NCI-H2029 treated with DMSO at 0.1 percent for 48 hours (cell line): ENCODE data around the gene GIT1.
"Not testable (repeated sequence)": the region's sequence is repeated elsewhere in the genome, so short reads cannot be mapped to it uniquely, and the experiment has no call there.

ENCODE experiments used
- DNase-seq: peaks from one replicate; lab custom pipeline; 2025; lab: John Stamatoyannopoulos, UW

GIT1 gene

DNA sequence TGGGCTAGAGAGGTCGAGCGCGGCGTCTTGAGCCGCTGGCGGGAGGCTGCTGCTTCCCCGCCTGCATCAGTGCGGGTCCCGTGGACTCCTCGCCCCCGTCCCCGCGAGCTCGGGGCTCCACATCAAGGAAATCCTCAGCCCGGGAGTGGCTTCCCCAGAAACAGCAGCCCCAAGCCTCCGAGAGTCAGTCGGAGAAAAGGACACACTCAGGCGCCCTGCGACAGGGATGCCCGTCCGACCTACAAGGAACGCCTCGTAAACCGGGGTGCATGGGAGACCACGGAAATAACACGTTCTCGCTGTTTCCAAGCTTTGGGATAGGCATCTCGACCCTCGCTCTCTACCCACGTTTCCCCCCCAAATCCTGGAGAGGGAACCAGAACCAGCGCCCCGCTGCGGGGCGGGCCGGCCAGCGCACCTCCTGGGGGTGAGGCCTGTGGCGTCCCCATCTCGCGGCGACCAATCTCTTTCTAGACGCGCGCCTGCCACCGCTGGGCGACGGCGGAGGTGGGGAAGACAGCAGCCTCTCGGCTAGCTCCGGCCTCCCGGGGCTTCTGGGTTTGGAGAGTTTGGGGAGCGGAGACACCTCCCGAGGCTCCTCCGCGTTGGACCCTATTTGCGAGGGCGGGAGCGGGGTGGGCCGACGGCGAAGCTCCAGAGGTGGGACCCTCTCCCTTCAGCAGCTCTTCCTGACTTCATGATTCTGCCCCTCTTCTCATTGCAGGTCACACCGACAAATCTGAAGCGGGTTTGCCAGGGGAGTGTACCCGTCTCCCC lies 21.7 kb downstream of the GIT1 start:
- DNase-seq = no peak

DNA sequence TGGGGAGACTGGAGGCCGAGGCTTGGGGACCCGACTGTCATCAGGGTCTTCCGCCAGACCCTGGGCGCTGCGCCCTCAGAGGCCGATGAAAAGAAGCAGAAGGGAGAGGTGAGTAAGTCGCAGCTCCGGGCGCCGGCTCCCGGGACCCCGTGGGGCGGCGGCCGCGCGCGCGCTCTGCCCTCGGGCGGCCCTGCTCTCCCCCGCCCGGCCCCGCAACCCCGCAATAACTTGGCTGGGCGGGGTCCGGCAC lies 22.2 kb downstream of the GIT1 start:
- no peak for DNase-seq

DNA sequence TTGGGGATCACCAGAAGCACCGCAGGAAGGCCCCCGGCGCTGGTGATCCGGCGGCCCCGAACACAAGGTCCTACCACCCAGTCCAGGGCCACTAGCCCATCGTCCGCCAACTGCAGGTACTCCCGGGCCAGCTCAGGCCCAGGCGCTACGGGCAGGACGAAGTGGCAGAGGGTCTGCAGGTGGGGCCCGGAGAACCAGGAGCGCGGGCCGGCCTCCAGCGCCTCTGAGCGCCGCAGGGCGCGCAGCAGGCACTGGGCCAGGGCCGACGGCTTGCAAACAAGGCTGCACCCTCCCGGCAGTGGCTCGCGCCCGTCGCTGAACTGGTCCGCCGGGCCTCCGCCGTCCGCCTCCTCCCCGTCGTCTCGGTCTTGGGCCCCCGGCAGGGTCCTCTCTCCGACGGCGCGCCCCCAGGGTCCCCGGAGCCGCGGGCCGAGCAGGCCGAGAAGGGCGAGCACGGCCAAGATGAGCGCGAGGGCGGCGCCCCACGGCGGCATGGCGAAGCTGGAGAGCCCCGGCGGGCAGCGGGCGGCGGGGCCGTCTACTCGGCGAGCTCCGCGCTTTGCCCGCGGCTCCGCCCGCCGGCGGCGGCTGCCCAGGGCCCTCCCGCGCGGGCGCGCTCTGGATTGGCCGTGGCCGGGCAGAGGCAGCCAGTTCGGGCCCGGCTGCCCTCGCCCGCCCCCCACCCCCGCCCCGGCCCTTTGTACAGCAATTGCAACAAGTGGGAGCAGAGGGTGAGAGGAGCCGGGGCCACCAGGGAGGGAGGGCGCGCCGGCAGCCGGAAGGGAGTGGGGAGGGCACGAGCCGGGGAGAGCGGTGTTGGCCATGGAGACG lies 22.8 kb downstream of the GIT1 start, which contains the start of gene ABHD15:
Gene ABHD15, minus strand, starts transcription at position 565 of the 831 bp plus-strand sequence. Its CDS starts 71 bp downstream, at position 494.
- no peak for DNase-seq

DNA sequence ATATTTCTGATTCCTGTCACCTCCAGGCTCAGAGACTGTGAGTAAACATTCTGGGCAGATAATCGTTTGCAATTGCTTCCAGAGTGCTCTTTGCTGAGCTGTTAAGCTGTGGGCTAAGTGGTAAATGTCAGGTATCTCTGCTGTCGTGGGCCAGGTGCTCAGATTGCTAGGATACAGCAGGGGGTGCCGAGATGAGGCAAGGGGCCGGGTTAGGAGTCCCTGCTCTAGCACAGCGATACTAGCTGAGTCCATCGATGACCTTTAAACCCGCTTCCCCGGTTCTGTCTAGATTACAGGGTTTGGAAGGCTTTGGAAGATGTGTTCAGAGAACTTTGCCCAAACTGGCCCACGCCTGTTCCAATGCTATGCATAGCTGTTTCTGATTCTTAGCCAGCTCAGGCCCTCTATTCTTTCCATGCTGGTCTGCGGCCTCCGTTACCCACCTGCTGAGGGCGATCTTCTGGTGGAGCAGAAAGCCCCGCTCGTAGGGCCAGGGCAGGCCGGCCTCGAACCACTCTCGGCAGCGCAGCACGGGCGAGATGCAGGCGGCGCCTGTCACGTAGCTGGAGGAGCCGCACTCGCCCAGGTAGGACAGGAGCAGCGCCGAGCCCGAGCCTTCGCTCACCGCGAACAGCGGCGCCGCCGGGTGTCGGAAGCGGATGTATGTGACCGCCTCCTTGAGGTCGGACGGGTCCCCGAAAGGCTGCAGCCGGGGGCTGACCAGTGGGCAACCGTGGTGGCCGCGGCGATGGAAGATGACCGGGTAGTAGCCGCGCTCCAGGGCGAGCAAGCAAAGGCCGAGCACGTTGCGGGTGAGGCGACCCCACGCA lies 23.6 kb downstream of the GIT1 start:
- DNase-seq = peak; percentile 54

DNA sequence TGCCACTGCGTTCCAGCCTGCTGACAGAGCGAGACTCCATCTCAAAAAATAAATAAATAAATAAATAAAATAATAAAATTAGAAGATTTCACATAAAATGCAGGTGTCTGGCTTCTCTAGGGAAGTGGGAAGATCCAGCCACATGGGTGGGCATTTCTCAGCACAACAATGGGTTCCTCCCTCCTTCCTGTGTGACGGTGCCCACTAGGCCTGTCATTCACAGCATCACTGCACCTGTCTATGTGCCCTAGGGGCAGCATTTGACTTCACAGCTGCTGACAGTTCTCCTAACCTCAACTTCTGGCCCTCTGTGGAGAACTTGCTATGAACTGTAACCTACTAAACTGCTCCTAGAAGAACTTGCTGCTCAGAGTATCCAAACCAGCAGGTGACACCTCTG lies 25.6 kb downstream of the GIT1 start:
- no peak for DNase-seq

DNA sequence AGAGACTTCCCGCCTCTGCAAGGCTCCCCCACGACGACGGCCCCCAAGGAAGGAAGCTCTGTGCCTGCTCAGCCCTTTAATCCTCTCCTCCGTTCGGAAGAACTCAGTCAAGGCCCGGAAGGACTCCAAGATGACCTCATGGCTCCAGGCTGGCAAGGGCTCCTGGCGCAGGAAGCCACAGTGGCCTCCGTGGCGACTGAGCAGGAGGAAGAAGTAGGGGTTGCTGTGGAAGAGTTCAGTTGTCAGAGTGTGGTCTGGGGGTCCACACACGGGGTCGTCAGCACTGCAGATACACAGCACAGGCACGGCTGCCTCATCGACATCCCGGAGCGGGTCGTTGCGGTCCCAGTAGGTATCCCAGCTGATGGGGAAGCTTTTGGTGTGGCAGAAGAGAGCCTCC lies 26.8 kb downstream of the GIT1 start:
- DNase-seq = no peak

DNA sequence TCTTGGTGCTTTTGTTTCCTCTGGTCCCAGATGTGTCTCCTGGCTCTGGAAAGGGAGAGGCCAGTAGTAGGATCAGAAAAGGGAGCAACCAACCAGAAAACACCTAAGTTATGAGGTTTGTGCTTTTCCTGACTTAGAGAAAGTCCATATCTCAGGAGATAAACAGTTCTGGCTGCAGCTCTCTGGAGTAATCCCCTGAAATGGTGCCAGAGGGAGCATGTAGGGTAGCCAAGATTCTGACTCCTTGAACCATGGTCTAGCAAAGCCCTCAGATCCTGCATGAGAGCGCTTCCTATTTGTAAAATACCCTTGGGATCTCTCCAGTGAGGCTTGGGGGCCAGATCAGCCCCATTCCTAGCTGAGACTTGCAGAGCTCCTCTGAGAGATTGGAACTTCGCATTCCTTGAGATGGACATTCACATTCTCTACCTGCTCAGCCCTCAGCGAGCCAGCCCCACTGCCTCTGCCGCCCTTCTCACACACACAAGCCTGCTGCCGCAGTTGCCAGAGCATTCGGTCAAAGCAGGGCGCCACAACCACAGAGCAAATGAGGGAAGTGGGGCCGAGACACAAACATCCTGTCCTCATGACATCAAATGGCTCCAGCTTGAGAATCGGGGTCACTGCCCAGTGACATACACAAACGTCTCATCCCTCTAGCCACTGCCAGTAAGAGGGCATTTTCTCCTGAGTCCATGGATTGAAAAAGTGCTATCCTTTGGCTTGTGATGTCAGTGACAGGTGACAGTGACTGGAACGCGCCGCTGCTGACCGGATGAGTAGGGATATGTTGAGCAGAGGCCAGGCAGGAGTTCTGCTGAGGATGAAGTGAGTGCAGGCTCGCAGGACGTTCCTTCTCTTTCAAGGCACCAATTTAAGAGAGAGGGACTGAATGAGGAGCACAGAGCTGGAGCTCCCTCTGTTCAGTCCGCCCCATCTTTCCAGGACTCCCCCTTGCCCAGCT lies 27.6 kb downstream of the GIT1 start:
- DNase-seq = no peak

DNA sequence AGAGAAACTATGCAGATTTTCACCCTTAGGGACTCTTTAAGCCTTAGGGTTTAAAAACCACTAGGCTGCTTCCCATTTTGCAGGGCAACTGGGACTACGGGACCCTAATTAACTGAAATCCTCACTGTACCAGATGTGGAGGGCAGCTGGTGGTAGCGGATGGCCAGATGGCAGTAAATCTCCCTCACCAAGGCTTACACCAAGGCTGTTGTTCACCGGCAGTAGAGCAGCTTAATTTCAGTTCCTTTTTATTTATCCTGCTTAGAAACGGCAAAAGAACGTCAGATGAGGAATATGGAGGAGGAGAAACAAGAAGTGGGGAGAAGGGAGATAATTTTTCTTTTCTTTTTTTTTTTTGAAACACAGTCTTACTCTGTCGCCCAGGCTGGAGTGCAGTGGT lies 29.1 kb downstream of the GIT1 start:
- DNase-seq = no peak

DNA sequence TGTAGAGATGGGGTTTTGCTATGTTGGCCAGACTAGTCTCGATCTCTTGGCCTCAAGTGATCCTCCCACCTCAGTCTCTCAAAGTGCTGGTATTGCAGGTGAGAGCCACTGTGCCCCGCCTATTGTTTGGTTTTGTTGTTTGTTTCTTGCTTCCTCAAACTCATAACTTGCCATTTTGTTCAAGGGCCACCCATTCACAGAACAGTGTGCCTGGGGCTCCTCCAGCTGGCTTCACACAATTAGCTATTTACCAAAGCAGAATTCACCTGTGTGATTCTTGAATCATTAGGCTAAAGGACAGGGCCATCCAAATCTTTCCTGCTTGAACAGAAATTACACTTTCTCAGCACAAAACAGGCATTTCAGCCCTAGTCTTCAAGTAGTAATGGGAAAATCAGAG lies 29.8 kb downstream of the GIT1 start:
- DNase-seq = no peak

DNA sequence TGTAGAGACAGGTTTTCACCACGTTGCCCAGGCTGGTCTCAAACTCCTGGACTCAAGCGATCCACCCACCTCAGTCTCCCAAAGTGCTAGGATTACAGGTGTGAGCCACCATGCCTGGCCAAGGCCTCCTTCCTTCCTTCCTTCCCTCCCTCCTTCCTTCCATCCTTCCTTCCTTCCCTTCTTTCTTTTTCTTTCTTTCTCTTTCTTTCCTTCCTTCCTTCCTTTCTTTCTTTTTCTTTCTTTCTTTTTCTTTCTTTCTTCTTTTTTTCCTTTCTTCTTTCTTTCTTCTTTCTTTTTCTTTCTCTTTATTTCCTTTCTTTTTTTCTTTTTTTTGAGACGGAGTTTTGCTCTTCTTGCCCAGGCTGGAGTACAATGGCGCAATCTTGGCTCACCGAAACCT lies 31.3 kb downstream of the GIT1 start:
- DNase-seq = not testable (repeated sequence)

DNA sequence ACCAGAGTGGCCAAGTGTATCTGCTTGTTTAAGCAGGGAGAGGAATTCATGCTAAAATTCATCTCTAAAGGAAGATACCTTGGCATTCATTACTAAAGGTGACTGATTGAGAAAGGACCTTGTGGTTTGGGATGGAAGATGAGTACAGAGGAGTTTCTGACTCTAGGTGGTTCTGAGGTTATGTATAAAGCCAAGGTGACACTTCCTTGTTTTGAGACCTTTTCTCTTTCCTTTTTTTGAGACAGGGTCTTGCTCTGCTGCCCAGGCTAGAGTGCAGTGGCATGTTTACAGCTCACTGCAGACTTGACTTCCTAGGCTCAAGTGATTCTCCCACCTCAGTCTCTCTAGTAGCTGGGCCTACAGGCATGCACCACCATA lies 31.7 kb downstream of the GIT1 start:
- no peak for DNase-seq

DNA sequence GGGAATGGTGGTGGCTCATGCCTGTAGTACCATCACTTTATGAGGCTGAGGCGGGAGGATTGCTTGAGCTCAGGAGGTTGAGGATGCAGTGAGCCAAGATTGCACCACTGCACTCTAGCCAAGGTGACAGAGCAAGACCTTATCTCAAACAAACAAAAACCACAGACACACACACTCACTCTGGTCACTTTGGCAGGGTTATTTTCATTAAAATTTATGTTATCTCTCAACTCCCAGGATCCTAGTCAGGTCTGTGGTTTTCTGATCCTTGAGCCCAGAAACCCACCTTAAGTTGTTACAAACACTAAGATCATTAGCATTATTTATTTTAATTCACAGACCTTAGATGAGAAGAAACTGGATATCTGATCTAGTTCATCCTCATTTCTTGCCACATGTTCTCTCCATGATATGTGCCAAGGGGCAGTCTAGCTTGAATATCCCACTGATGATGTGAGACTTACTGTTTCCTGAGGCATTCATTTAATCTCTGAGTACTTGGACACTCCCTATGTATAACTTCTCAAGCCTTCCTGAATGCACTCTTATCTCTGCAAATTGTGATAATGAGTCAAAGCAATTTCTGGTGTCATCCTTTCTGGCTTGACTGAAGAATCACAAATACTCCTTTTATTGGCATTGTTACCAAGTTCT lies 32.2 kb downstream of the GIT1 start:
- no peak for DNase-seq

DNA sequence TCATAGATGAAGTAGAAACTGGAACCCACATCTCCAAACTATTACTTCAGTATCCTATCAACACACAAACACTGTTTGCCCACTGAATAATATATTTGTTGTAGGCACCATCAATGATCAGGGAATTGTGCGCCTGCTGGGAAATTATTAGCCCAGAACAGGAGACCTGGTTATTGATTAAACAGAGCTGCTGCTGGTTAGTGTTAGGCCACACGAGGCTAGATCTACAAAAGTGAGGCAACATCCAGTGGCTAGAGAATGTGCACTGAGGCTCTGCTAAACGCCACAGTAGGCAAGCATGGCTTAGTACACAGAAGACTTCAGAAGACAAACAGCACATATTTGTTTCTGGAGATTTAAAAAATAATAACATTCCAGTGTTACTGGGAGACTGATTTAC lies 33.6 kb downstream of the GIT1 start:
- no peak for DNase-seq

DNA sequence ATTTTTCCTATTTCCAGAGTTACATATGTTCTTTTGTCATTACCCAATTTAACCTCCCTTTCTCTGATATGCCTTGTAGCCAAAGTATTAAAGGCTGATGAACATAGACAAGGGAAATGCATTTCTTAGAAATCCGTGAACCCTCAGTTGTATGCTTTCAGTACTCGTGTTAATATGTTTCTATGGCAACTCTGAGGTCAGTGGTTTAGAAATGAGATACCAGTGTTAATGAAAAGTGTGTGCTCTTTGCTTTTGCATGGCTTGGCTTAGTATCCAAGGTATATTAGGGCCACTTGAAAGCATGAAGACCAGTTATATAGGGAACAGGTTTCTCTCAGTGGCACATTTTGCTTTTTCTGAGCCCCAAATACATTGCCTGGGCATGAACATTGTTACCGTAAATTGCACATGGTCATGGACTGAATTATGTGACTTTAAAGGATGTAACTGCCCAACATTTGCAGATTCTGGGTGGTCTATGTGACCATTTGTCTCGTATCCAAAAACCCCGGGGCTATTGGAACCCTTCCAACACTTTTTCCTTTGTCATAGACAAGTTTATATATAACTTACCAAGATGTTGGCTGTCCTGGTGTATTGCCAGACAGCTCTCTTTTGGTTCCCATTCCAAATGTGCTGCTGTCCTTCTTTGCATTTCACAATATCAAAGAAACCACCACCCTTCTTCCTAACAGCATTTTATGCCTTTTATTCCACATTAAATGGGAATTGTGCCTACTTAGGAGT lies 40.1 kb downstream of the GIT1 start:
- peak; percentile 9 for DNase-seq

DNA sequence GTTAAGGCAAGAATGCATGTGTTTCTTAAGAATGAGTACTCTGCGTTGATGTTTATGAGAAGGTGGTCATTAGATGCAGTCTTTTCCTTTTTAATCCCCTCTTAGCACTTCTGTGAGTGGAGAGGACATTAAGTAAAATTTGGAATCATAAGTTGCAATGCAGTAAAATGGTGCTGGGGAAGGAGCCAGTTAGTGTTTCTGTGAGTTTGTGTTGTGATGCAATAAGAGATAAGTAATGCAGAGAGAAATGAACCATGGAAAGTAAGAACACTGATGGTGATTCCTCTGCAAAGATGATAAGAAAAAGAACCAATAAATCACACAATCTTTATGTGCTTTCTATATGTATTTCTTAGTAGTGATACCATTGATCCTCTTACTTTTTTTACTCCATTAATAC lies 42.6 kb downstream of the GIT1 start:
- DNase-seq = no peak

DNA sequence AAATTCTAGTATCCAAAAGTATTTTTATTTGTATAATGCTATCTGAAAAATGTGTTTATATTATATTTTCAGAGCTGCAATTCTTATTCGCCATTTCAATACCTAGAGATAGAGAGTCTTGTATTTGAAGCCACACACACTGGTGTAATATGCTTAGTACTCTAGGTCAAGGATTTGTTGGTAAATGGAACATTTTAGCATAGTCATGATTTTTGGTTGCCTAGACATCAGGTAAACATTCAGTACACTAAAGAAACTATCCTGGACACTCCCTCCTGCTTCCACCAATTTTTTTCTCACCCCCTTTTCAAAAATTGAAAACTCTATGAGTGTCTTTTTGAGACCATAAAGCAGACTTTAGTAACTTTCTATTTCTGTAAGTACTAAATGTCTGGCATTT lies 43.4 kb downstream of the GIT1 start:
- DNase-seq = no peak

DNA sequence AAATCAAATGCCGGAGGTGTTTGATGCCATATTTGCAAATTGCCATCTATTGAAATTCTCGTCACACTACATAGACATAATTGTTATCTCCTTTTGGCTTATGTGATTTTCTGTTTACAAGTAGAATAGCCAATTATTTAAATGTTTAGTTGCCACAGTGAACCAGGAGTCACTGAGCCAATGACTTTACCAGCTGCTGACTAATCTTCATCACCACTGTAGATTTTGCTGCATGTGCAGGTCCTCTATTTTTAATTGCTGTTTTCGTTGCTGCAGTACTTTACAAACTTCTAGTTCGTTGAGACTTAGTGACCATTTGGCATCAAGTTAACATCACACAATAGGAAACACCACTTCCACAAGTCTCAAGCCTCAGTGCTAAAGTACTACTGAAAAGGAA lies 45.4 kb downstream of the GIT1 start:
- DNase-seq = no peak

DNA sequence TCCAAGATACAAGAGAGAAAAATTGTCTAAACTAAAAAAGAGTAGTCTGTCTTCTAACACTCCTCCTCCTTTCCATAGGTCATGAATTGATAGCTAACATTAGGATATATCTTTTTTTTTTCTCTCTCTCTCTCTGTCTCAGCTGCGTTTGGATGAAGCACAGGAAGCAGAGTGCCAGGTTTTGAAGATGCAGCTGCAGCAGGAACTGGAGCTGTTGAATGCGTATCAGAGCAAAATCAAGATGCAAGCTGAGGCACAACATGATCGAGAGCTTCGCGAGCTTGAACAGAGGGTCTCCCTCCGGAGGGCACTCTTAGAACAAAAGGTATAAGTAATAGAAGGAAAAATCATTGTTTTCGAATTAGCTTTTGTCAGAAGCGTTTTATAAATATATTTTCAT lies 55.5 kb downstream of the GIT1 start:
- DNase-seq = no peak

DNA sequence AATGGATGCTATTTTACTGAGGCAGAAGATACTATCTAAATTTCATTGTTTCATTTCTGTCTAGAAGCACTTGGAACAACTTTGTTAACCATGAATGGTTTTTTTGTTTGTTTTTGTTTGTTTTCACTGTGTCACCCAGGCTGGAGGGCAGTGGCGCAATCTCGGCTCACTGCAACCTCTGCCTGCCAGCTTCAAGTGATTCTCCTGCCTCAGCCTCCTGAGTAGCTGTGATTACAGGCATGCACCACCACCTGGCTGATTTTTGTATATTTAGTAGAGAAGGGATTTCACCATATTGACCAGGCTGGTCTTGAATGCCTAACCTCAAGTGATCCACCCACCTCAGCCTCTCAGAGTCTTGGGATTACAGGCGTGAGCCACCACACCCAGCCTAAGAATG lies 63.1 kb downstream of the GIT1 start:
- no peak for DNase-seq

DNA sequence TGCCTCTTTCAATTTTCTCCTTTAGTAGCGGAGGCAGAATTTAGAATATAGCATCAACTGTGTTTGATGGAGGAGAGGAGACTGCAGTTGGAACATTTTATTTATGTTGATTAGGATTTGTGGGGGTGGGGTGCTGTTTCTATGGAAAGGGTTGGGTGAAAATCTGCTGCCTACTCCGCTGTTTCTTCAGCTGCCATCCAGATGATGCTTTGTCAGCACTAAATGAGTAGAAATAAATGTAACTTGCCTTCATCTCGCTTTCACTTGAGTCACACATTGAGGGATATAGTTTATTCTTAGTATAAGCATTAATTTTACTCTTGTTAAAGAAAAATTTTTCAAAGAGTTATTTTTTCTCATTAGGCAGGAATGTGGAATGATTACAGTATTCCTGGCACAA lies 64.8 kb downstream of the GIT1 start:
- DNase-seq = no peak
